Memory B cell (primary cell): Measurements from ENCODE around the gene PPARG.

Experiments used
- ATAC-seq: fragments of 150-1000 bp; cut with Tn5 transposase; 2 replicates; pipeline ENCODE4 v1.10.0; 2021; ENCODE audit warnings: low read depth, mild to moderate bottlenecking, moderate library complexity
- DNase-seq, 2 donors: peaks; one replicate each; pipeline ENCODE4 v3.0.0; 2022; ENCODE audit warnings: low spot score in 2 of 2
- H3K27ac Mint-ChIP-seq: one replicate; pipeline ENCODE4 v1.8.0; 2022; ENCODE audit warnings: mild to moderate bottlenecking, moderate library complexity, mixed read lengths
- H3K27me3 Mint-ChIP-seq: one replicate; pipeline ENCODE4 v1.8.0; 2022; ENCODE audit warnings: mixed read lengths
- H3K36me3 Mint-ChIP-seq: one replicate; pipeline ENCODE4 v1.8.0; 2022; ENCODE audit warnings: mild to moderate bottlenecking, mixed read lengths
- H3K4me1 Mint-ChIP-seq: one replicate; pipeline ENCODE4 v1.8.0; 2022; ENCODE audit warnings: mixed read lengths
- H3K4me3 Mint-ChIP-seq: one replicate; pipeline ENCODE4 v1.8.0; 2022; ENCODE audit warnings: mild to moderate bottlenecking, moderate library complexity, mixed read lengths
- H3K9me3 Mint-ChIP-seq: one replicate; pipeline ENCODE4 v1.8.0; 2022; ENCODE audit warnings: mixed read lengths

The PPARG gene

DNA sequence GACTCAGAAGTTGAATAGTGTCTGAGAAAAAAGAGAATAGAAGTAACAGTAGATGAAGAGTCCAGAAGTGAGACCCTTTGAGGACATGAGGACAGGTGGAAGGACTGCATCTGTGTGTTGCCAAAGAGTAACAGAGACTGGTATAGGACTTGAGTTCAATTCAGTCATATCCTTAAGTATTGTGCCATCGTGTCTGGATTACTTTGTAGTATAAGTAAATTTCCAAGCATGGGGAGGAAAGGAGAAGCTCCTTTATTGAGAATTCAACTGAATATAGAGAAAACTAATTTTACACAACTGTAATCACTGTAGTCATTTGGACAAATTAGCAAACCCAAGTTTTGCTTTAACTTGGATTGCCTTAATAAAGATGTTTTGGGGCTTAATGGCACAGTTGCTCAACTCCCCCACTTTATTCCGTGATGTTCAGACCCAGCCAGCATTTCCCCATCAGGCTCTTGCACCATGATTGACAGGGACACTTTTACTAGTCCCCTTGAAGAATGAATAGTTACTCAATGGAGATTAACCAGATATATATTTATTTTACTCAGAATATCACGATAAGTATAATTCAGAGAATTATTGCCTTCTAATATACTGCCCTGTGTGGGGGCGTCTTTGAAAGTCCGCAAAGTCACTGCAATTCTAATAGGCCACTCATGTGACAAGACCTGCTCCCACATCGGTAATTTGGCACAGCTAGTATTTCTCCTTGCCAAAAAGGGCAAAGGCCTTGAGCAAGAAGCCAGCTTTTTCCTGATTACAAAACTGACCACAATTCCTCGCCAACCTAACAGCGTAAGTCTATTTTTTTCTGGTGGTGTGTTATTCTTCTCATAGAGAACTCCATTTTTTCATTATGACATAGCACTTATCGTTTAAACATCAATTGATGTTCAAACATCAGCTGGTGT is 61.3 kb downstream of the PPARG start:
- no peak overlapping the region for H3K4me3 Mint-ChIP-seq
- peaks cover 6% of the 10 kb centered on the region for H3K27me3 Mint-ChIP-seq
- H3K4me1 Mint-ChIP-seq, result no peaks in the 10 kb centered on the region
- H3K27ac Mint-ChIP-seq, result no peak overlapping the region
- ATAC-seq, result no peak
- no peaks in the 10 kb centered on the region for H3K36me3 Mint-ChIP-seq
- DNase-seq, result no peak
- no peaks in the 10 kb centered on the region for H3K9me3 Mint-ChIP-seq

DNA sequence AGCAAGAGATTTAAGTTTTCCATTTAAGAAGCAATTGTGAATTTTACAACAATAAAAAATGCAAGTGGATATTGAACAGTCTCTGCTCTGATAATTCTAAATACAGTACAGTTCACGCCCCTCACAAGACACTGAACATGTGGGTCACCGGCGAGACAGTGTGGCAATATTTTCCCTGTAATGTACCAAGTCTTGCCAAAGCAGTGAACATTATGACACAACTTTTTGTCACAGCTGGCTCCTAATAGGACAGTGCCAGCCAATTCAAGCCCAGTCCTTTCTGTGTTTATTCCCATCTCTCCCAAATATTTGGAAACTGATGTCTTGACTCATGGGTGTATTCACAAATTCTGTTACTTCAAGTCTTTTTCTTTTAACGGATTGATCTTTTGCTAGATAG is 62.3 kb downstream of the PPARG start:
- no peak for ATAC-seq

DNA sequence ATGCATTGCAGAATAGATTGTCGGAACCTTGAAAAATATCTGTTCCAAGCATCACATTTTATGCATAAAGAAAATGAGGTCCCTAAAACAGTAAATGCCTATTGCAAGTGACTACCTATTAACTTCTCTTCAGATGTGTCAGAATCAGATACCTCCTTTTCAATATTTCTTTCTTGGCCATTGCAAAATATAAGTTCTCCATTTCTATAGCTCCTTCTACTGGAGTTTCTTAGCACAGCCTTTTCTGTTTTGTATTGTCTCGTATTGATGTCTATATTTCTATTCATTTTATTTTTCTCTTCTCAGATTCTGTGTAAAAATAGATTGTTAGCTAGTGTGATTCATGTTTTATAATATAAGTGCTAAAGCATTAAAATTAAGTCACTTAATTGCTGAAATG is 63.4 kb downstream of the PPARG start:
- H3K36me3 Mint-ChIP-seq, result no peaks in the 10 kb centered on the region
- H3K9me3 Mint-ChIP-seq, result no peaks in the 10 kb centered on the region
- ATAC-seq (no peak), DNase-seq (no peak)
- peaks cover 10% of the 10 kb centered on the region for H3K27me3 Mint-ChIP-seq
- no peaks in the 10 kb centered on the region for H3K4me1 Mint-ChIP-seq
- no peak overlapping the region for H3K27ac Mint-ChIP-seq
- no peak overlapping the region for H3K4me3 Mint-ChIP-seq

More for the DNA sequence above, 62.3 kb downstream of the PPARG start:
- H3K27me3 Mint-ChIP-seq, result peaks cover 6% of the 10 kb centered on the region
- no peak for DNase-seq
- no peak overlapping the region for H3K4me3 Mint-ChIP-seq
- H3K36me3 Mint-ChIP-seq, result no peaks in the 10 kb centered on the region
- no peak overlapping the region for H3K27ac Mint-ChIP-seq
- no peaks in the 10 kb centered on the region for H3K9me3 Mint-ChIP-seq
- no peaks in the 10 kb centered on the region for H3K4me1 Mint-ChIP-seq

GRCh38 chr3:12352755-12353154 is 63.9 kb downstream of the PPARG start:
- DNase-seq (no peak), ATAC-seq (no peak)
- Mint-ChIP-seq H3K4me3 (no peak overlapping the region), H3K27ac (no peak overlapping the region), H3K4me1 (no peaks in the 10 kb centered on the region), H3K36me3 (no peaks in the 10 kb centered on the region), H3K9me3 (no peaks in the 10 kb centered on the region), H3K27me3 (peaks cover 11% of the 10 kb centered on the region)

GRCh38 chr3:12353796-12354525 is 65.1 kb downstream of the PPARG start:
- H3K9me3 Mint-ChIP-seq, result no peaks in the 10 kb centered on the region
- ATAC-seq, result no peak
- no peak for DNase-seq
- H3K4me1 Mint-ChIP-seq, result no peaks in the 10 kb centered on the region
- H3K27me3 Mint-ChIP-seq, result peaks cover 11% of the 10 kb centered on the region
- no peak overlapping the region for H3K27ac Mint-ChIP-seq
- no peak overlapping the region for H3K4me3 Mint-ChIP-seq
- H3K36me3 Mint-ChIP-seq, result no peaks in the 10 kb centered on the region

DNA sequence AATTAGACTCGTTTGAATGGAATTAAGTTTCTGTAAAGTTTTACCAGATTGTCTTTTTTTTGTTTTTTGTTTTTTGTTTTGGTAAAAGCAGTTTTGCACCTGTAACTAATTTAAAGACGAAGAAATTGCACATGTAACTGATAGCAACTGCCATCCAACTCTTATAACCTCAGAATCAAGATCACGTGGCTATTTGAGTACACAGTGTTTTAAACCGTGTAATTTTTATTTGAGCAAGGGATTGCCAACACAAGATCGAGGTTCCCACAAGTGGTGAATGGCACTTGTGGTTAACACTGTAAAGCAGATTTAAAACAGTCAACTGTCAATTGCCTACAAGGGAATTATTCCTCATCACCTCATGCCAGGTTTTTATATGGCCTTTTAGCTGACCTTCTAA is 67.3 kb downstream of the PPARG start:
- H3K4me3 Mint-ChIP-seq, result no peak overlapping the region
- DNase-seq (no peak), ATAC-seq (no peak)
- no peaks in the 10 kb centered on the region for H3K36me3 Mint-ChIP-seq
- peaks cover 11% of the 10 kb centered on the region for H3K27me3 Mint-ChIP-seq
- H3K4me1 Mint-ChIP-seq, result no peaks in the 10 kb centered on the region
- H3K27ac Mint-ChIP-seq, result no peak overlapping the region
- peaks cover 2% of the 10 kb centered on the region for H3K9me3 Mint-ChIP-seq

DNA sequence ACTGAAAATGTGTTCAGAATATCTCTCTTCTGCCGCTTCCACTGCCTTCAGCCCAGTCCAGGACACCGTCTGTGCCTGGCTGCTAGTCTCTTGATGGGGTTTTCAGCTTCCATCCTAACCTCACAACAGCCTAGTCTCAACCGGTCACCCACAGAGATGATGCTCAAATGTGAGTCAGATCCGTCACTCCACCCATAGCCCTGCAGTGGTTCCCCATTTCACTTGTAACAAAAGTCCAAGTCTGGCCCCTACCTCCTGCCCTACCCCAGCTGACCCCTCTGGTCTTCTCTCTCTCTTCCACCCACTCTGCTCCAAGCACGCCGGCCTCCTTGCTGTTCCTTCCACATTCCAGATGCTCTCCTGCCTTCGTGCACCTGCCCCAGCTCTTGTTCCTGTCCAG is 68.1 kb downstream of the PPARG start:
- Mint-ChIP-seq H3K4me1 (no peaks in the 10 kb centered on the region), H3K36me3 (no peaks in the 10 kb centered on the region), H3K27ac (no peak overlapping the region), H3K27me3 (peaks cover 9% of the 10 kb centered on the region), H3K9me3 (peaks cover 2% of the 10 kb centered on the region), H3K4me3 (no peak overlapping the region)
- ATAC-seq, result no peak
- DNase-seq, result no peak

DNA sequence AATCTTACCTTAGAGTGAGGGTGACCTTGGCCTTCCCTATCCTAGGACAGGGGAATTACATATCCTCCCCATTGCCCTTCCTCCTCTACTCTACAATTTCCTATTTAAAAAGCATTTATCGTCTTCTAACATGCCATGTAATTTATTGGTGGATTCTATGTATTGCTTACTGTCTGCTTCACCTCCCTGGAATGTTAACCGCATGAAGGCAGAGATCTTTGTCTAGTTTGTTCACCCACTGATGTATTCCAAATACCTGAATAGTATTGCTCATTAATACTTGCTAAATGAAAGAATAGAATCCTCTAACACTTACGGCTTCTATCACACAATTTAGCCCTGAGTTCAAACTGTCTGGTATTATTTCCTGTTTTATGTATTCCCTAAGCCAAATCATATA is 68.6 kb downstream of the PPARG start:
- no peak for ATAC-seq
- H3K4me1 Mint-ChIP-seq, result no peaks in the 10 kb centered on the region
- H3K27ac Mint-ChIP-seq, result no peak overlapping the region
- peaks cover 2% of the 10 kb centered on the region for H3K9me3 Mint-ChIP-seq
- no peak for DNase-seq
- peaks cover 9% of the 10 kb centered on the region for H3K27me3 Mint-ChIP-seq
- no peak overlapping the region for H3K4me3 Mint-ChIP-seq
- no peaks in the 10 kb centered on the region for H3K36me3 Mint-ChIP-seq

DNA sequence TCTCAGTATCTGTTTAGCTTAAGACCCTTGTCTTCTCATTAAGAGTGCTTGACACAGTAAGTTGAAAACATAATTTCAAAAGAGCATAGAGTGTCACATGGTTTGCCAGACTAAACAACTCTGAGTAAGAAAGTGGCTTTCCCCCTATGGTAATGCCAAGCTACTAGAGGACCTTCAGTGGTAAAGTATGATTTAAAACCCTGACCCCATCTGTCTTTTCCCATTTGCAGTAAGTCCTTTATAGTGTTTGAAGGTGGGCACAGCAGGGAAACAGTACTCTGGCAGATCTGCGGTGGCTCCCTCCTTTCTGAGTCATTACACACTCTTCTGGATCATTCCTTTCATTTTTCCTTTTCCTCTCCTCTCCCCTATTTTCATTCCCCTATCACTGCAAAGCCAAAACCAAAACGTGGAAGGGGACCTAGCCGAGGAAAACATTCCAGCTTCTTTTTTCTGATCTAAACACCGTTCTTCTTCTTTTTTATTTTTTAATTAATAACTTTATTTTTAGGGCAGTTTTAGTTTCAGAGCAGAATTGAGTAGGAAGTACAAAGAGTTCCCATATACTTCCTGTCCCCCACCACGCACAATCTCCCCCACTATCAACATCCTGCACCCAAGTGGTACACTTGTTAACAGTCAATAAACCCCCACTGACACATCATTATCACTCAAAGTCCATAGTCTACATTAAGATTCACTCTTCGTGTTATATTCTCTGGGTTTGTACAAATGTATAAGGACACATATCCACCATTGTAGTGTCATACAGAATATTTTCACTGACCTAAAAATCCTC is 74.7 kb downstream of the PPARG start:
- ATAC-seq (no peak), DNase-seq (no peak)
- Mint-ChIP-seq H3K9me3 (peaks cover 5% of the 10 kb centered on the region), H3K27ac (no peak overlapping the region), H3K4me1 (peaks cover 4% of the 10 kb centered on the region), H3K4me3 (no peak overlapping the region), H3K27me3 (peaks cover 1% of the 10 kb centered on the region), H3K36me3 (no peaks in the 10 kb centered on the region)

GRCh38 chr3:12367346-12367745 is 78.5 kb downstream of the PPARG start:
- Mint-ChIP-seq H3K27me3 (peaks cover 8% of the 10 kb centered on the region), H3K36me3 (no peaks in the 10 kb centered on the region), H3K4me3 (no peak overlapping the region), H3K4me1 (peaks cover 4% of the 10 kb centered on the region), H3K9me3 (peaks cover 3% of the 10 kb centered on the region), H3K27ac (no peak overlapping the region)
- ATAC-seq (no peak), DNase-seq (no peak)

GRCh38 chr3:12369029-12369428 is 80.2 kb downstream of the PPARG start:
- ATAC-seq, result no peak
- Mint-ChIP-seq H3K4me1 (peaks cover 2% of the 10 kb centered on the region), H3K27ac (no peak overlapping the region), H3K36me3 (no peaks in the 10 kb centered on the region), H3K27me3 (peaks cover 14% of the 10 kb centered on the region), H3K4me3 (no peak overlapping the region), H3K9me3 (peaks cover 3% of the 10 kb centered on the region)
- no peak for DNase-seq

DNA sequence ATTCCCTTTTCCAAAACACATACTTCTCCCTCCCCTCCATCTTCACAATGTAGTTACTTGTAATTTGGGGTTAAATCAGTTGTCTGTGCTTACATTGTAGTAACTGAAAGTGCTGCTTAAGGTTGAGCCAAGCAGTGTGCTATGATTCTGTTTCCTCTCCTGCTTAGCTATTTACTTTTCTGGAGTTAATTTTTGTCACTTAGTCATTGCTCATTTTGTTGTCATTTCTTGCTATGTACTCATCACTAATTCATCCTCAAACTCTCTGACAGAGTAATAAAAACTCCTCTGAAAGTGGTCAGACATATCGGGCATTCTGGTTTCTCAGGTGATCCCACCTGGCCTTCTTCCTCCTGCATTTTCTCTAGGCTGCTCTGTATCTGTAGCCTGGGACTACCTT is 80.7 kb downstream of the PPARG start:
- peaks cover 15% of the 10 kb centered on the region for H3K27me3 Mint-ChIP-seq
- H3K27ac Mint-ChIP-seq, result no peak overlapping the region
- peaks cover 3% of the 10 kb centered on the region for H3K9me3 Mint-ChIP-seq
- H3K36me3 Mint-ChIP-seq, result no peaks in the 10 kb centered on the region
- no peak overlapping the region for H3K4me3 Mint-ChIP-seq
- H3K4me1 Mint-ChIP-seq, result no peaks in the 10 kb centered on the region
- no peak for ATAC-seq
- no peak for DNase-seq

GRCh38 chr3:12370758-12371157 is 81.9 kb downstream of the PPARG start:
- Mint-ChIP-seq H3K4me1 (no peaks in the 10 kb centered on the region), H3K27me3 (peaks cover 17% of the 10 kb centered on the region), H3K36me3 (no peaks in the 10 kb centered on the region), H3K4me3 (no peak overlapping the region), H3K27ac (no peak overlapping the region), H3K9me3 (peaks cover 3% of the 10 kb centered on the region)
- no peak for DNase-seq
- ATAC-seq, result no peak
